Fibroblast of gingiva (primary cell): Measurements from ENCODE around the gene NEK10.
"Not testable (repeated sequence)": the region's sequence is repeated elsewhere in the genome, so short reads cannot be mapped to it uniquely, and the experiment has no call there.

ENCODE experiments used
- DNase-seq: peaks from one replicate; pipeline ENCODE4 v3.0.0-alpha.2; 2011; ENCODE audit warnings: low read depth

Gene NEK10

GRCh38 chr3:27317096-27317495 is 52.1 kb downstream of the NEK10 start:
- DNase-seq, result no peak

- DNase-seq, result no peak
These were observed 54.2 kb downstream of the NEK10 start for GRCh38 chr3:27315003-27315402.

GRCh38 chr3:27312044-27312668 is 57.0 kb downstream of the NEK10 start:
- peak; percentile 61 for DNase-seq

GRCh38 chr3:27311400-27311799 is 57.8 kb downstream of the NEK10 start:
- peak; percentile 47 for DNase-seq

GRCh38 chr3:27310688-27311087 is 58.5 kb downstream of the NEK10 start:
- DNase-seq, result no peak

- no peak for DNase-seq
These were observed 61.6 kb downstream of the NEK10 start for GRCh38 chr3:27307566-27307965.

- DNase-seq, result no peak
These were observed 66.3 kb downstream of the NEK10 start for GRCh38 chr3:27302891-27303290.

- DNase-seq, result not testable (repeated sequence)
These were observed 70.2 kb downstream of the NEK10 start for GRCh38 chr3:27298981-27299380.

- peak; percentile 50 for DNase-seq
These were observed 75.2 kb downstream of the NEK10 start for GRCh38 chr3:27293939-27294338.

GRCh38 chr3:27290760-27291159 is 78.4 kb downstream of the NEK10 start:
- DNase-seq, result peak; percentile 30

- DNase-seq, result peak; percentile 59
These were observed 79.3 kb downstream of the NEK10 start for GRCh38 chr3:27289769-27290413.

- DNase-seq, result no peak
These were observed 82.1 kb downstream of the NEK10 start for GRCh38 chr3:27287052-27287451.

GRCh38 chr3:27286467-27286866 is 82.7 kb downstream of the NEK10 start:
- DNase-seq, result not testable (repeated sequence)

GRCh38 chr3:27285668-27286067 is 83.5 kb downstream of the NEK10 start:
- DNase-seq, result no peak

GRCh38 chr3:27281671-27282150 is 87.5 kb downstream of the NEK10 start:
- DNase-seq, result no peak

- DNase-seq, result peak; percentile 34
These were observed 90.1 kb downstream of the NEK10 start for GRCh38 chr3:27279123-27279522.

GRCh38 chr3:27278383-27279055 is 90.7 kb downstream of the NEK10 start:
- DNase-seq, result no peak

GRCh38 chr3:27275441-27275990 is 93.7 kb downstream of the NEK10 start:
- DNase-seq, result no peak

GRCh38 chr3:27271890-27272289 is 97.3 kb downstream of the NEK10 start:
- DNase-seq, result no peak

- no peak for DNase-seq
These were observed 114.3 kb downstream of the NEK10 start for GRCh38 chr3:27254896-27255295.

GRCh38 chr3:27253831-27254230 is 115.4 kb downstream of the NEK10 start:
- peak; percentile 39 for DNase-seq

GRCh38 chr3:27253391-27253790 is 115.8 kb downstream of the NEK10 start:
- no peak for DNase-seq

GRCh38 chr3:27252646-27253045 is 116.5 kb downstream of the NEK10 start:
- no peak for DNase-seq
